ENCODE results near the gene ROCK2. TPM values are rescaled to one million over a fixed set of nuclear protein-coding genes. Genes with fewer than 3 reads are reported as not detected.

The ROCK2 gene
- total and polyA plus RNA-seq, 2 of the 8 experiments (the other 6 are each of a cell fraction or from before 2014, with no cell fraction given) = 2.7 to 29.0 TPM

DNA sequence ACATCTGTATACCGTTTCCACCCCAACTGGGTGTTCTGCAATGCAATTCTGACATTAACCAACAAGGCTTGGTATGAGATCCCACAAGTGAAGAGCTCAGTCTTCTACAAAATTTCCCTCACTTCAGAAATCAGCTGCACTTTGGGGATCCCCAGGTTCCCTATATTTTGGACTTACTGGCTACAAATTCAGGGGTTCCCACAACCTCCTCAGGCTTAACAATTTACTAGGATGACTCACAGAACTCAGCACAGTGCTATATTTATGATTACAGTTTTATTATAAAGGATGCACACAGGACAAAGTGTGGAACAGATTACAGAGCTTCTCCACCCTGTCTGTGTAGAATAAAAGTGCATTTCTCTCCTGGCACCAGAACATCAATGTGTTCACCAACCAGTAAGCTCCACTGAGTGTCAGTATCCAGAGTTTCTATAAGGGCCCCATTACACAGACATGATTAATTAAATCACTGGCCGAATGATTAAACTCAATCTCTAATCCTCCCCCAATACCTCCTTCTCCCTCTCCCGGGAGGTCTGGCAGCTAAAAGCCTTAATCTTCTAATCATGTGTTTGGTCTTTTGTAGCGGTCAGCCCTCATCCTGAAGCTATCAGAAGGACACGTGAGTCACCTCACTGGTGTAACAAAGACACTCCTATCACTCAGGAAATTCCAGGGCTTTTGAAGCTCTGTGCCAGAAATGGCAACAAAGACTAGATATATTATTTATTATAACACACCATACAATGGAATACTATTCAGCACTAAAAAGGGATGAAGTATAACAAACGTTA is 104.6 kb downstream of the ROCK2 start:
- Histone ChIP-seq H3K56ac (replicated peaks; ENCODE audit: insufficient read length, low read depth, low read length) (no peak overlapping the region), H3K18ac (ENCODE audit: extremely low read depth, low read length) (no peak overlapping the region), H2BK15ac (ENCODE audit: low read length) (no peak overlapping the region), H4K20me1 (replicated peaks in 1 of 2; ENCODE audit: control insufficient read depth in 1 of 2, insufficient read depth in 2 of 2, low read length in 2 of 2) (peaks cover 0 to 3% of the 10 kb centered on the region in 2 experiments), H3K4me3 (ENCODE audit: extremely low read depth in 1 of 4, insufficient read depth in 2 of 4, low read depth in 3 of 4, low read length in 4 of 4) (no peak overlapping the region), H3K79me1 (ENCODE audit: low read depth, low read length) (no peaks in the 10 kb centered on the region), H3K9me3 (ENCODE audit: insufficient read depth in 2 of 2, low read depth in 1 of 2, low read length in 1 of 2) (no peaks in the 10 kb centered on the region), H3K23me2 (ENCODE audit: low read depth, low read length) (no peaks in the 10 kb centered on the region; the same call in 1 of the 2 replicates), H4K91ac (replicated peaks; ENCODE audit: insufficient read length, low read length) (no peak overlapping the region), H3K4ac (replicated peaks; ENCODE audit: insufficient read length, low read depth, low read length) (no peak overlapping the region), H3K4me2 (ENCODE audit: insufficient read depth in 1 of 2, low read depth in 2 of 2, low read length in 2 of 2) (no peak overlapping the region), H3K23ac (ENCODE audit: insufficient read length) (no peak overlapping the region), H2BK5ac (ENCODE audit: low read depth, low read length) (no peak overlapping the region), H3K27me3 (replicated peaks in 1 of 4; ENCODE audit: control insufficient read depth in 3 of 4, extremely low read depth in 1 of 4, insufficient read depth in 3 of 4, low read length in 3 of 4) (no peaks in the 10 kb centered on the region), H3K79me2 (ENCODE audit: control insufficient read depth in 1 of 2, insufficient read depth in 2 of 2, low read length in 2 of 2) (0 out of 4 replicates have a peak, but pooled peaks cover 0 to 12% of the 10 kb centered on the region in 2 experiments), H3K36me3 (ENCODE audit: control insufficient read depth in 2 of 4, insufficient read depth in 4 of 4, low read length in 3 of 4) (no peaks in the 10 kb centered on the region), H2BK20ac (ENCODE audit: low read length) (no peak overlapping the region), H2BK120ac (replicated peaks; ENCODE audit: low read depth, low read length) (no peak overlapping the region), H3K9ac (replicated peaks in 1 of 4; ENCODE audit: extremely low read depth in 1 of 4, low read depth in 3 of 4, low read length in 3 of 4) (no peak overlapping the region), H4K8ac (ENCODE audit: extremely low read depth, insufficient read depth, low read length) (no peak overlapping the region), H3K4me1 (replicated peaks in 1 of 4; ENCODE audit: control insufficient read depth in 3 of 4, insufficient read depth in 4 of 4, low read length in 3 of 4) (no peaks in the 10 kb centered on the region), H4K5ac (ENCODE audit: insufficient read length, low read depth, low read length) (no peak overlapping the region), H3K14ac (ENCODE audit: insufficient read length) (no peak overlapping the region), H3K27ac (ENCODE audit: low read depth, low read length) (no peak overlapping the region), H2BK12ac (ENCODE audit: low read depth, low read length) (no peak overlapping the region), H2AFZ (ENCODE audit: low read length) (no peak overlapping the region), H2AK5ac (ENCODE audit: low read depth, low read length) (no peak overlapping the region)
- TF ChIP-seq EZH2 (IDR thresholded peaks at IDR 0.05; ENCODE audit: low read depth, low read length, severe bottlenecking) (no peak), NRF1 (IDR thresholded peaks at IDR 0.05; ENCODE audit: low read depth, low read length) (no peak), RAD21 (IDR thresholded peaks at IDR 0.05 in 1 of 2, conservative IDR thresholded peaks at IDR 0.05 in 1 of 2; ENCODE audit: low read depth in 2 of 2, low read length in 2 of 2) (no peak), PHF8 (conservative IDR thresholded peaks at IDR 0.05; ENCODE audit: low read depth, low read length) (no peak), SP4 (IDR thresholded peaks at IDR 0.05; ENCODE audit: low read length) (no peak), NANOG (IDR thresholded peaks at IDR 0.05; ENCODE audit: insufficient read depth, low read depth, low read length, poor library complexity, severe bottlenecking) (no peak), BACH1 (IDR thresholded peaks at IDR 0.05; ENCODE audit: low read length) (no peak), MAX (IDR thresholded peaks at IDR 0.05) (no peak), ATF3 (IDR thresholded peaks at IDR 0.05; ENCODE audit: insufficient read depth, low read depth, low read length) (no peak), CHD2 (IDR thresholded peaks at IDR 0.05; ENCODE audit: low read length) (no peak)
- POLR2A ChIA-PET (ENCODE audit: partially characterized antibody) = interaction anchor here (0.6 kb wide), 1 partner anchor 106 kb away, joined by 3 read pairs; no protein-coding TSS in a partner anchor
- WGBS, 2 experiments (ENCODE audit: extremely low coverage in 1 of 2, insufficient coverage in 1 of 2, insufficient read length in 1 of 2, insufficient replicate concordance in 2 of 2, low coverage in 1 of 2, low lambda C conversion rate in 2 of 2, missing lambda C conversion rate in 1 of 2) = 93% methylated on average over 6 of the region's 6 CpGs; no CpG with 5 or more reads in 1 of the 2 experiments
- FAIRE-seq (no peak), DNase-seq (ENCODE audit: low read depth in 1 of 2, low spot score in 2 of 2) (no peak)
- CTCF ChIA-PET (ENCODE audit: partially characterized antibody) = interaction anchor here (1.1 to 1.2 kb wide), 2 partner anchors 81 to 172 kb away, joined by 5 to 7 read pairs; no protein-coding TSS in a partner anchor

Measured in H1 (cell line).